Activated T-helper 1 cell treated with Interleukin-2 at 50 U/mL for 16 hours (primary cell): ENCODE results near the gene SETD3.
"Not testable (repeated sequence)": the region's sequence is repeated elsewhere in the genome, so short reads cannot be mapped to it uniquely, and the experiment has no call there.

Source experiments
- DNase-seq: peaks from one replicate; pipeline ENCODE4 v3.0.0-alpha.2; 2020; ENCODE audit warnings: low read depth

SETD3 gene

GRCh38 chr14:99359906-99360305 lies 120.8 kb downstream of the SETD3 start:
- no peak for DNase-seq

GRCh38 chr14:99357916-99358390 lies 122.7 kb downstream of the SETD3 start:
- no peak for DNase-seq

- DNase-seq: no peak
Observed at GRCh38 chr14:99357151-99357915, 123.3 kb downstream of the SETD3 start.

- DNase-seq: no peak
Observed at GRCh38 chr14:99356031-99356608, 124.5 kb downstream of the SETD3 start.

GRCh38 chr14:99354166-99354875 lies 126.3 kb downstream of the SETD3 start:
- no peak for DNase-seq

- DNase-seq: no peak
Observed at GRCh38 chr14:99352688-99353280, 127.9 kb downstream of the SETD3 start.

- no peak for DNase-seq
Observed at GRCh38 chr14:99351166-99352007, 129.3 kb downstream of the SETD3 start.

- DNase-seq: no peak
Observed at GRCh38 chr14:99350751-99351150, 129.9 kb downstream of the SETD3 start.

- no peak for DNase-seq
Observed at GRCh38 chr14:99349721-99350495, 130.8 kb downstream of the SETD3 start.

GRCh38 chr14:99348816-99349614 lies 131.6 kb downstream of the SETD3 start:
- DNase-seq: no peak

GRCh38 chr14:99348231-99348630 lies 132.4 kb downstream of the SETD3 start:
- not testable (repeated sequence) for DNase-seq
